HepG2 (cell line): ENCODE results near the gene PEAK1. TPM values are rescaled to one million over a fixed set of nuclear protein-coding genes. Genes with fewer than 3 reads are reported as not detected.

Source experiments
- ATAC-seq: fragments of 200-7000 bp; cut with Tn5 transposase; 3 replicates; pipeline ENCODE4 v1.9.1; 2020; ENCODE audit warnings: mild to moderate bottlenecking, moderate library complexity
- BruUV-seq: library from RNA; stranded (reverse); fragments of 400-500 nt; replicated peaks from 2 replicates; lab custom pipeline; 2021; lab: Mats Ljungman, UMichigan
- CTCF ChIA-PET: fragments of 300-600 bp; formaldehyde crosslinking; extraction: SDS; loops from one replicate; lab custom pipeline; 2021; ENCODE audit warnings: low total read pairs, inconsistent platforms, low intra/inter-chr PET ratio; lab: Yijun Ruan, JAX
- POLR2A ChIA-PET: fragments of 350-600 bp; sonication (Branson Sonifier 250); formaldehyde crosslinking; loops from one replicate; lab custom pipeline; 2020; ENCODE audit warnings: antibody characterized with exemption, inconsistent platforms; lab: Yijun Ruan, JAX
- DNase-seq: peaks from one replicate; pipeline ENCODE4 v3.0.0-alpha.2; 2015; ENCODE audit warnings: low spot score
- FAIRE-seq: peaks from 3 replicates; lab custom pipeline; 2011; peaks lifted over from hg19 to GRCh38; lab: Jason Lieb, UNC
- H2AFZ ChIP-seq: one replicate; pipeline ENCODE4 v1.6.1; 2011; ENCODE audit warnings: low read length, inconsistent platforms
- H3K27ac ChIP-seq: fragments of 300-600 bp; 3 replicates; pipeline ENCODE4 v1.8.0; 2011; ENCODE audit warnings: mixed run types, mild to moderate bottlenecking, mixed read lengths, low read length, inconsistent platforms; ENCODE audit not compliant: insufficient read depth; ENCODE audit errors: extremely low read length
- H3K27me3 ChIP-seq, 2 experiments: fragments of 200-600 bp in 1 of 2; 2 replicates in 1 of 2; 3 replicates in 1 of 2; pipeline versions ENCODE4 v1.6.0 to v1.8.0; 2011; ENCODE audit warnings: low read length in 2 of 2, mild to moderate bottlenecking in 2 of 2, moderate library complexity in 2 of 2, inconsistent platforms in 1 of 2; ENCODE audit not compliant: insufficient read depth in 2 of 2, control insufficient read depth in 1 of 2
- H3K36me3 ChIP-seq, 2 experiments: fragments of 200-600 bp in 1 of 2; replicated peaks in 1 of 2; 2 replicates in 1 of 2; 3 replicates in 1 of 2; pipeline versions ENCODE4 v1.5.1 to v1.8.0; 2011; ENCODE audit warnings: low read length in 2 of 2, inconsistent platforms in 1 of 2; ENCODE audit not compliant: insufficient read depth in 2 of 2, control insufficient read depth in 1 of 2
- H3K4me1 ChIP-seq: 2 replicates; pipeline ENCODE4 v1.5.1; 2012; ENCODE audit warnings: low read length, inconsistent platforms; ENCODE audit not compliant: insufficient read depth
- H3K4me2 ChIP-seq: 2 replicates; pipeline ENCODE4 v1.6.0; 2011; ENCODE audit warnings: low read depth, low read length, inconsistent platforms
- H3K4me3 ChIP-seq, 3 experiments: fragments of 200-600 bp in 1 of 3; sonication (generic), shearing (Covaris generic) in 1 of 3; replicated peaks in 1 of 3; 2 replicates each; pipeline ENCODE4 v1.5.1; 2011 to 2016; ENCODE audit warnings: low read length in 3 of 3, inconsistent platforms in 2 of 3, low read depth in 2 of 3, mild to moderate bottlenecking in 2 of 3, control low read depth in 1 of 3, mixed read lengths in 1 of 3; ENCODE audit not compliant: insufficient read depth in 1 of 3
- H3K79me2 ChIP-seq: one replicate; pipeline ENCODE4 v1.6.1; 2011; ENCODE audit warnings: low read length, inconsistent platforms; ENCODE audit not compliant: insufficient read depth
- H3K9ac ChIP-seq: 2 replicates; pipeline ENCODE4 v1.6.0; 2011; ENCODE audit warnings: mild to moderate bottlenecking, low read depth, low read length, inconsistent platforms; ENCODE audit not compliant: insufficient read depth
- H3K9me3 ChIP-seq: 2 replicates; pipeline ENCODE4 v1.5.1; 2012; ENCODE audit warnings: mild to moderate bottlenecking, low read length
- H4K20me1 ChIP-seq: 2 replicates; pipeline ENCODE4 v1.6.0; 2011; ENCODE audit warnings: inconsistent platforms, mild to moderate bottlenecking, low read length, moderate library complexity; ENCODE audit not compliant: insufficient read depth
- ARNTL ChIP-seq: sonication (generic); formaldehyde crosslinking; IDR thresholded peaks from 2 replicates; pipeline ENCODE4 v1.4.0; 2020; ENCODE audit warnings: mild to moderate bottlenecking, missing genetic modification reagents
- HOXA5 ChIP-seq: sonication (generic); formaldehyde crosslinking; IDR thresholded peaks from 2 replicates; pipeline ENCODE4 v1.4.0; 2020; ENCODE audit warnings: missing genetic modification reagents
- SOX5 ChIP-seq: IDR thresholded peaks from 2 replicates; pipeline ENCODE4 v1.6.1; 2016; ENCODE audit warnings: borderline replicate concordance
- ZMYM4 ChIP-seq: sonication (generic); formaldehyde crosslinking; IDR thresholded peaks from 2 replicates; pipeline ENCODE4 v1.8.1; 2023; ENCODE audit warnings: mild to moderate bottlenecking, missing genetic modification reagents
- ZNF232 ChIP-seq: sonication (generic); formaldehyde crosslinking; IDR thresholded peaks from 2 replicates; pipeline ENCODE4 v1.4.0; 2020; ENCODE audit warnings: missing genetic modification reagents, borderline replicate concordance
- ZNF264 ChIP-seq: sonication (generic); formaldehyde crosslinking; IDR thresholded peaks from 2 replicates; pipeline ENCODE4 v1.4.0; 2020; ENCODE audit warnings: missing genetic modification reagents
- ZNF296 ChIP-seq: sonication (generic); formaldehyde crosslinking; conservative IDR thresholded peaks from 2 replicates; pipeline ENCODE4 v1.5.0; 2020; ENCODE audit warnings: mild to moderate bottlenecking, missing genetic modification reagents
- ZNF446 ChIP-seq: sonication (generic); formaldehyde crosslinking; IDR thresholded peaks from 2 replicates; pipeline ENCODE4 v1.5.0; 2020; ENCODE audit warnings: mild to moderate bottlenecking, missing genetic modification reagents
- ZNF567 ChIP-seq: sonication (generic); formaldehyde crosslinking; IDR thresholded peaks from 2 replicates; pipeline ENCODE4 v1.8.1; 2023; ENCODE audit warnings: mild to moderate bottlenecking, missing genetic modification reagents, borderline replicate concordance
- ZNF713 ChIP-seq: sonication (generic); formaldehyde crosslinking; IDR thresholded peaks from 2 replicates; pipeline ENCODE4 v1.4.0; 2020; ENCODE audit warnings: mild to moderate bottlenecking, missing genetic modification reagents
- ZNF720 ChIP-seq: sonication (generic); formaldehyde crosslinking; IDR thresholded peaks from 2 replicates; pipeline ENCODE4 v1.4.0; 2020; ENCODE audit warnings: missing genetic modification reagents
- ZNF724P ChIP-seq: sonication (generic); formaldehyde crosslinking; IDR thresholded peaks from 2 replicates; pipeline ENCODE4 v1.8.0; 2022; ENCODE audit warnings: missing genetic modification reagents, borderline replicate concordance
- ZNF792 ChIP-seq: IDR thresholded peaks from 2 replicates; pipeline ENCODE4 v1.6.1; 2016
- WGBS: methylation state at CpG from one replicate; pipeline ENCODE4 v1.1.6; 2017; ENCODE audit warnings: low lambda C conversion rate; 5-methylcytosine and 5-hydroxymethylcytosine counted together
- in situ Hi-C: cut with HindIII; loops from 2 replicates; pipeline ENCODE4 v1.10.0; 2017; ENCODE audit warnings: low pct_unique_long_range_greater_than_20kb; ENCODE audit not compliant: extremely low pct_ligation_motif_present
- intact Hi-C: fragments of 100-400 bp; cut with micrococcal nuclease; formaldehyde crosslinking; loops from one replicate; pipeline ENCODE4 v1.10.0; 2022; ENCODE audit not compliant: unreplicated experiment
- polyA plus RNA-seq, 8 experiments: library from polyadenylated mRNA; depleted of rRNA in 3 of 8; stranded (reverse) in 7 of 8; unstranded in 1 of 8; fragments of >200 nt; fragmentation: Illumina TruSeq in 4 of 8; extraction: Trizol in 4 of 8; gene quantifications; 2 replicates each; pipeline versions ENCODE4 v1.2.1 to v1.2.3, GENCODE V29; 2011 to 2016; ENCODE audit warnings: low read depth in 4 of 8, missing spikeins in 1 of 8, mixed read lengths in 1 of 8; ENCODE audit not compliant: insufficient read depth in 1 of 8
- total RNA-seq, 5 experiments: library from RNA; depleted of rRNA; stranded (reverse); fragments of >200 nt; fragmentation: Illumina TruSeq; extraction: Trizol; gene quantifications; 2 replicates each; pipeline ENCODE4 v1.2.3, GENCODE V29; 2016; ENCODE audit warnings: low read depth in 1 of 5
- TF ChIP-seq, protein P1 (sequence below): sonication (generic); formaldehyde crosslinking; IDR thresholded peaks from 2 replicates; pipeline ENCODE4 v1.5.0; 2020; ENCODE audit warnings: missing genetic modification reagents
- TF ChIP-seq, protein P2 (sequence below): sonication (generic); formaldehyde crosslinking; IDR thresholded peaks from 2 replicates; pipeline ENCODE4 v1.5.0; 2020; ENCODE audit warnings: missing genetic modification reagents, mild to moderate bottlenecking, borderline replicate concordance
- TF ChIP-seq, protein P3 (sequence below): sonication (generic); formaldehyde crosslinking; IDR thresholded peaks from 2 replicates; pipeline ENCODE4 v1.9.0; 2022; ENCODE audit warnings: low read depth, missing genetic modification reagents
- TF ChIP-seq, protein P4 (sequence below): sonication (generic); formaldehyde crosslinking; IDR thresholded peaks from 2 replicates; pipeline ENCODE4 v1.5.0; 2020; ENCODE audit warnings: mild to moderate bottlenecking, missing genetic modification reagents, borderline replicate concordance

Gene PEAK1
- total and polyA plus RNA-seq, 2 of the 13 experiments (the other 11 are each of a cell fraction or from before 2014, with no cell fraction given), result 6.0 to 6.6 TPM

DNA sequence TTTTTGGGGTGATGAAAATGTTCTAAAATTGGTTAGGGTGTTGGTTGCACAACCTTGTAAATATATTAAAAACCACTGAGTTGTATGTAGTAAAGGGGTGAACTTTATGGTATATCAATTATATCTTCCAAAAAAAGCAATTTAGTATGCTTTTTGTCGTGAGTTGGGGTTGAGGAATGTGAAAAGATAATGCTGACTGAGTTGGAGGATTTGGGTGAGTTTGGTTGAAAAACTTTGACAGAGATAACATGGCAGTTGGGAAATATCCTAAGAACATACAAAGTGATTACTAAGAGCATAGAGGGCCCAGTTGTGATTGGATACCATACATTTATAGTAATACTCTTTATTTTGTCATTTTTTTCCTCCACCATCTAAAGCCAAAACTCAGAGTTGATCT lies 34.4 kb upstream of the PEAK1 start:
- POLR2A ChIA-PET, result no interaction called here
- Histone ChIP-seq H2AFZ (no peak overlapping the region), H3K4me3 (no peak overlapping the region), H3K27me3 (no peaks in the 10 kb centered on the region), H3K9me3 (no peaks in the 10 kb centered on the region), H4K20me1 (no peaks in the 10 kb centered on the region)
- FAIRE-seq (no peak), DNase-seq (no peak)
- WGBS, result 97% methylated on average over 1 of the region's 1 CpG
- TF ChIP-seq ZNF567 (CRISPR knock-in tag) (no peak), ZNF264 (no peak), HOXA5 (CRISPR knock-in tag) (no peak), ZNF792 (CRISPR knock-in tag) (no peak), ZNF232 (CRISPR knock-in tag) (no peak), ARNTL (no peak), ZNF446 (no peak), ZNF720 (CRISPR knock-in tag) (no peak), ZNF724P (CRISPR knock-in tag) (no peak), ZNF296 (CRISPR knock-in tag) (no peak), ZMYM4 (CRISPR knock-in tag) (no peak), ZNF713 (CRISPR knock-in tag) (no peak), SOX5 (no peak)
- TF ChIP-seq, protein P1, sequence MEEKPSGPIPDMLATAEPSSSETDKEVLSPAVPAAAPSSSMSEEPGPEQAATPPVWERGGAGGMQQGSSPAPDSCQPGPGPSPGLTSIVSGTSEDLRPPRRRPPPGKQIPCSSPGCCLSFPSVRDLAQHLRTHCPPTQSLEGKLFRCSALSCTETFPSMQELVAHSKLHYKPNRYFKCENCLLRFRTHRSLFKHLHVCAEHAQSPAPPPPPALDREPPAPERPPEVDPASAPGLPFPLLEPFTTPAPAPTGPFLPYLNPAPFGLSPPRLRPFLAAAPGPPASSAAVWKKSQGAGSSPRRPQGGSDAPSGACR (CRISPR knock-in tag), result no peak
- TF ChIP-seq, protein P2, sequence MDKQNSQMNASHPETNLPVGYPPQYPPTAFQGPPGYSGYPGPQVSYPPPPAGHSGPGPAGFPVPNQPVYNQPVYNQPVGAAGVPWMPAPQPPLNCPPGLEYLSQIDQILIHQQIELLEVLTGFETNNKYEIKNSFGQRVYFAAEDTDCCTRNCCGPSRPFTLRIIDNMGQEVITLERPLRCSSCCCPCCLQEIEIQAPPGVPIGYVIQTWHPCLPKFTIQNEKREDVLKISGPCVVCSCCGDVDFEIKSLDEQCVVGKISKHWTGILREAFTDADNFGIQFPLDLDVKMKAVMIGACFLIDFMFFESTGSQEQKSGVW (CRISPR knock-in tag), result no peak
- TF ChIP-seq, protein P3, sequence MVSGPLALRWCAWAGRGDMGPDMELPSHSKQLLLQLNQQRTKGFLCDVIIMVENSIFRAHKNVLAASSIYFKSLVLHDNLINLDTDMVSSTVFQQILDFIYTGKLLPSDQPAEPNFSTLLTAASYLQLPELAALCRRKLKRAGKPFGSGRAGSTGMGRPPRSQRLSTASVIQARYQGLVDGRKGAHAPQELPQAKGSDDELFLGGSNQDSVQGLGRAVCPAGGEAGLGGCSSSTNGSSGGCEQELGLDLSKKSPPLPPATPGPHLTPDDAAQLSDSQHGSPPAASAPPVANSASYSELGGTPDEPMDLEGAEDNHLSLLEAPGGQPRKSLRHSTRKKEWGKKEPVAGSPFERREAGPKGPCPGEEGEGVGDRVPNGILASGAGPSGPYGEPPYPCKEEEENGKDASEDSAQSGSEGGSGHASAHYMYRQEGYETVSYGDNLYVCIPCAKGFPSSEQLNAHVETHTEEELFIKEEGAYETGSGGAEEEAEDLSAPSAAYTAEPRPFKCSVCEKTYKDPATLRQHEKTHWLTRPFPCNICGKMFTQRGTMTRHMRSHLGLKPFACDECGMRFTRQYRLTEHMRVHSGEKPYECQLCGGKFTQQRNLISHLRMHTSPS (CRISPR knock-in tag), result no peak
- TF ChIP-seq, protein P4, sequence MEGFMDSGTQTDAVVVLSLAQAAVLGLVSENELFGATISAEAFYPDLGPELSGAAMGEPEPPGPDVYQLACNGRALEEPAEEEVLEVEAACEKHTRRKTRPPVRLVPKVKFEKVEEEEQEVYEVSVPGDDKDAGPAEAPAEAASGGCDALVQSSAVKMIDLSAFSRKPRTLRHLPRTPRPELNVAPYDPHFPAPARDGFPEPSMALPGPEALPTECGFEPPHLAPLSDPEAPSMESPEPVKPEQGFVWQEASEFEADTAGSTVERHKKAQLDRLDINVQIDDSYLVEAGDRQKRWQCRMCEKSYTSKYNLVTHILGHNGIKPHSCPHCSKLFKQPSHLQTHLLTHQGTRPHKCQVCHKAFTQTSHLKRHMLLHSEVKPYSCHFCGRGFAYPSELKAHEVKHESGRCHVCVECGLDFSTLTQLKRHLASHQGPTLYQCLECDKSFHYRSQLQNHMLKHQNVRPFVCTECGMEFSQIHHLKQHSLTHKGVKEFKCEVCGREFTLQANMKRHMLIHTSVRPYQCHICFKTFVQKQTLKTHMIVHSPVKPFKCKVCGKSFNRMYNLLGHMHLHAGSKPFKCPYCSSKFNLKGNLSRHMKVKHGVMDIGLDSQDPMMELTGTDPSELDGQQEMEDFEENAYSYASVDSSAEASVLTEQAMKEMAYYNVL (CRISPR knock-in tag), result no peak
- TF ChIP-seq, all 625 proteins: peak for 0
- Histone ChIP-seq H3K36me3 (peaks cover 2 to 14% of the 10 kb centered on the region in 2 experiments; a peak in 4 of 5 replicates), H3K9ac (no peak overlapping the region), H3K4me2 (no peak overlapping the region), H3K79me2 (peaks cover 9% of the 10 kb centered on the region), H3K27ac (no peak overlapping the region), H3K4me1 (peaks cover 15% of the 10 kb centered on the region; the same call in 1 of the 2 replicates)
- ATAC-seq, result no peak
- intact Hi-C loops (no loop called here), in situ Hi-C loops (no loop called here)
- no TSS peak for BruUV-seq
- CTCF ChIA-PET, result no interaction called here
